ENCODE results near the gene EME1.
"Not testable (repeated sequence)": the region's sequence is repeated elsewhere in the genome, so short reads cannot be mapped to it uniquely, and the experiment has no call there.

EME1 gene

DNA sequence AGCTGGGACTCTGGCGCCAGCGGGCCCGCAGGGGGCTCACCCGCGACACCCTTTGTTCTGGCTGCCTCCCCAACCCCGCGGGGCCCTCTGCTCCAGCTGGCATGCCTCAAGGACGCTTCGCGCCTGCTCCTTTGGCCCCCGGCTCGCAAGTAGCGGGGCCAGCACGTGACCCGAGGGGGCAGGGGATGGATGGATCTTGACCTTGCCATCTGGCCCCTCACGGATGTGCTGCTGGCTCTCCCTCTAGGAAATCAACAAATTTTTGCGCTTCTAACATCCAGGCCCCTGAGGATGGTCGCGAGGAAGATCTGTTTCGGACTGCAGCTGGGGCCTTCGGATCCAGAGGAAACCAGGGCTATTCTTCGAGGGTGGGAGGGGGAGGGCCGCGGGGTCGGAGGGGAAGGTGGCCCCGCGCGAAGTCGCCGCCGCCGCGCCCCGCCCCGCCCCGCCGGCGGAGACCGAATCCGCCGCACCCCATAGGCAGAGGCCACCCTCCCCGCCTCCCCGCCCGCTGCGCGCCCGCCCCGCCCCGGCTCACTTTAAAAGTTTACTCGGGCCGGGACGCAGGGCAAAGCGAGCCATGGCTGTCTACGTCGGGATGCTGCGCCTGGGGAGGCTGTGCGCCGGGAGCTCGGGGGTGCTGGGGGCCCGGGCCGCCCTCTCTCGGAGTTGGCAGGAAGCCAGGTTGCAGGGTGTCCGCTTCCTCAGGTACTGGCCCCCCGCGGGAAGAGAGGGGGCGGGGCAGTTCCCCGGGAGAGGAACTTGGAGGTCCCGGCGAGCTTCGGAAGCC lies 52.8 kb downstream of the EME1 start, which contains the start of gene ACSF2:
Gene ACSF2, plus strand, starts transcription at position 537 of the 790 bp plus-strand sequence. Its CDS starts 44 bp downstream, at position 581.
- DNase-seq (ENCODE audit: low spot score) = peak; percentile 82

DNA sequence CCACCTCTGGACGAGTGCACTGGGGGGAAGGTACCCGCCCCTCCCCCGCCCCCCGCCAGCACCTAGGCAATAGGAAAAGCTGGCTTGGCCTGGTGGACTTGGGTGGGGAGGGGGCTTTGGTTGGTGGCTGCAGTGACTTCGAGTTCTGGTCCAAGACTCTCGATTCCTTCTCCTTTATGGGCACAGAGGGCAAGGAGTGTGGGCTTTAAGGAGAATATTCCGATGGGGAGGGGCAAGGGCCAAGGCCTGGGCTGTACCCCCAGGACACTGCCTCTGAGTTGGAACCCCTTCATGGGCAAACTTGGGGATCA lies 53.4 kb downstream of the EME1 start:
- DNase-seq (ENCODE audit: low spot score) = no peak

DNA sequence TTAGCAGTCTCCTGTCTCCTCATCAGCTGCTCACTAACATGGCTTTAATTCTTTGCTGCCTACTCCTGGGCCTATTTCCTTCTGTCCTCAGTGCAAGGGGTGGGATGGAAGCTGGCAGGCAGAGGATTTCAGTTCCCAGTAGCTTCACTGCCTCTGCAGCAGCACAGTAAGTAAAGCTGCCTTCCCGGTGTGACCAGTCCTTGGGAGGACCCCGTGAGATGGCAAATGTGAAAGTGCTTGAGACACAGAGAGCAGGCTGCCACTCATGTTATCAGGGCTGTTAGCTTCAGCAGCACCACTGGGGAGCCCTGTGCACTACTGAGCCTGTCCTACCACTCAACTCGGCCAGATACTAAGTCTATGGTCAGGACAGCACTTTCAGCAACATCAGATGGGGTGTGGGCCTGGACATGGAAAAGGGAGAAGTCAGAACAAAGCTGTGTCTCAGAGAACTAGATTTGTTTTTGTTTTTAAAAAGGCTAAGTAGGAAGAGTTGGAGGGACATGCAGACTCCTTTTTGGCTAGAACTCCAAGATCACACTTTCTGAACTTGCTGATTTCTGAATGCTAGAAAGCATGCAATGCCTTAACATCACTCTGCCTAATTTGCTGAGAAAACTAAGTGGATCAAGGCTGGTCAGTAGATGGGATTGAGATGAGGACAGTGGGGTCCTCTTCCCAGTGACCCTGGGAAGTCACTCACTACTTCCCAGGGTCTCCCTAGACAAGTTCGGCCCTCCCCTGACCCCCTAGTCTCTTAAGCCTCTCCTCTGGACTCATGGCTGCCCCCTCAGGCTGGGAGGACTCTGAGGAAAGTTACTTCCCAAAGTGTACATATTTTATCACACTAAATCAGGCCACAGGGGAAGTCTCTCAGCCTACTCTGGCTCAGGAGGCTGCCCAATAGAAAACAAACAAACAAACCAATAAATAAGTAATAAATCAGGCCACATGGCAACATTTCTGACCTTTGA lies 54.1 kb downstream of the EME1 start:
- peak; percentile 87 for DNase-seq (ENCODE audit: low spot score)

DNA sequence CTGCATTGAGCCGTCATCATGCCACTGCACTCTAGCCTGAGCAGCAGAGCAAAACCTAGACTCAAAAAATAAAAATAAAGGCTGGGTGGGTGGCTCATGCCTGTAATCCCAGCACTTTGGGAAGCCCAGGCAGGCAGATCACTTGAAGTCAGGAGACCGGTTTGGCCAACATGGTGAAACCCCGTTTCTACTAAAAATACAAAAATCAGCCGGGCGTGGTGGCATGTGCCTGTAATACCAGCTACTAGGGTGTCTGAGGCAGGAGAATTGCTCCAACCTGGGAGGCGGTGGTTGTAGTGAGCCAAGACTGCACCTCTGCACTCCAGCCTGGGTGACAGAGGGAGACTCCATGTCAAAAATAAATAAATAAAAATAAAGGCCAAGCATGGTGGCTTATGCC lies 55.1 kb downstream of the EME1 start:
- not testable (repeated sequence) for DNase-seq (ENCODE audit: low spot score)

DNA sequence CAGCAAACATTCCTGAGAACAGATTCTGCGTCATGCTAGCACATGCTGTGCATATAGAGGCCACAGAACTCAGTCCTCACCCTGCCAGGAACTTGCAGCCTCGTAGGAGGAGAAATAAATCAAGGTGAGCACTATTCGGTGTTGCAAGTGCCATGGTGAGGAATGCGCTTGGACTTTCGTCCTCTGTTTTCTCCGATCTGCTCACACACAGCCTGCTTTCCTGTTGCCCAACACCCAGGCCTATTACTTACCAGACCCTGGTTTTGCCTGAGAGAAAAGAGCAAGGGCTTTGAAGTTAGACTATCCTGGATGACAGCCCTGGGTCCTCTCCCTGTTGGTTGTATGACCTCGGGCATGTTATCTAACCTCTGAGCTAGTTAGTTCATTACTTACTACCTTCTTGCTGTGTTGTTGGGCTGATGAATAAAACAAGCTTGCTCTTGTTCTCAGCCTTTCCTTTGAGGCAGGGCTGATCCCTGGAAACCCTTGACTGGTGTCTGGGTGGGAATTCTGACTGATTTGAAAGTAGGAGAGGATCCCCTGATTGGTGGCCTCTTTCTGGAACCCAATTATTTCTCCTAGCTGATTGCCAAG lies 55.9 kb downstream of the EME1 start:
- DNase-seq (ENCODE audit: low spot score) = peak; percentile 83

- DNase-seq (ENCODE audit: low spot score) = no peak
These were observed 56.8 kb downstream of the EME1 start for GRCh38 chr17:50429793-50430192.

All from HuH-7 (cell line).